Motor neuron (in vitro differentiated cells): Measurements from ENCODE around the gene SMARCB1. TPM values are rescaled to one million over a fixed set of nuclear protein-coding genes. Genes with fewer than 3 reads are reported as not detected.

Experiments
- ATAC-seq, 8 experiments: fragments of 200-7000 bp; cut with Tn5 transposase; replicated peaks in 6 of 8; 2 replicates each; pipeline ENCODE4 v1.8.0; 2021; ENCODE audit warnings: mild to moderate bottlenecking in 8 of 8, moderate library complexity in 8 of 8
- H3K27ac ChIP-seq, 2 donors: fragments of 250-450 bp; sonication (Bioruptor Pico); 2 replicates each; pipeline ENCODE4 v1.9.0; 2021; ENCODE audit warnings: antibody characterized with exemption in 2 of 2, mild to moderate bottlenecking in 2 of 2, moderate library complexity in 1 of 2
- H3K4me1 ChIP-seq, 2 donors: fragments of 250-450 bp; sonication (Bioruptor Pico); replicated peaks in 1 of 2; 2 replicates each; pipeline ENCODE4 v1.6.1; 2021; ENCODE audit warnings: antibody characterized with exemption in 2 of 2, mild to moderate bottlenecking in 2 of 2, moderate library complexity in 1 of 2
- H3K4me3 ChIP-seq, 5 donors: fragments of 250-450 bp; sonication (Bioruptor Pico); 2 replicates each; pipeline ENCODE4 v1.9.0; 2021; ENCODE audit warnings: antibody characterized with exemption in 5 of 5, mild to moderate bottlenecking in 5 of 5, moderate library complexity in 4 of 5
- WGBS, 10 experiments: fragments of 450-650 bp; shearing (Covaris generic); methylation state at CpG; one replicate each; pipeline ENCODE4 v1.0.0; 2022; 5-methylcytosine and 5-hydroxymethylcytosine counted together
- in situ Hi-C, 9 experiments: fragments of 400-800 bp; cut with MboI; loops; one replicate each; pipeline ENCODE4 v1.15.0; 2021; ENCODE audit warnings: low sequenced_read_pairs in 9 of 9, low pct_unique_long_range_greater_than_20kb in 2 of 9; ENCODE audit not compliant: unreplicated experiment in 9 of 9
- total RNA-seq, 8 experiments: library from RNA; unstranded; fragments of 300-600 nt; gene quantifications; 2 replicates each; pipeline versions ENCODE4 v1.2.3 to v1.2.4, GENCODE V29; 2022

SMARCB1 gene
- 100 to 1,000 TPM in 4 of 8 experiments, 10 to 100 TPM in 4; 58.9 to 177 (median 101) TPM for total RNA-seq

DNA sequence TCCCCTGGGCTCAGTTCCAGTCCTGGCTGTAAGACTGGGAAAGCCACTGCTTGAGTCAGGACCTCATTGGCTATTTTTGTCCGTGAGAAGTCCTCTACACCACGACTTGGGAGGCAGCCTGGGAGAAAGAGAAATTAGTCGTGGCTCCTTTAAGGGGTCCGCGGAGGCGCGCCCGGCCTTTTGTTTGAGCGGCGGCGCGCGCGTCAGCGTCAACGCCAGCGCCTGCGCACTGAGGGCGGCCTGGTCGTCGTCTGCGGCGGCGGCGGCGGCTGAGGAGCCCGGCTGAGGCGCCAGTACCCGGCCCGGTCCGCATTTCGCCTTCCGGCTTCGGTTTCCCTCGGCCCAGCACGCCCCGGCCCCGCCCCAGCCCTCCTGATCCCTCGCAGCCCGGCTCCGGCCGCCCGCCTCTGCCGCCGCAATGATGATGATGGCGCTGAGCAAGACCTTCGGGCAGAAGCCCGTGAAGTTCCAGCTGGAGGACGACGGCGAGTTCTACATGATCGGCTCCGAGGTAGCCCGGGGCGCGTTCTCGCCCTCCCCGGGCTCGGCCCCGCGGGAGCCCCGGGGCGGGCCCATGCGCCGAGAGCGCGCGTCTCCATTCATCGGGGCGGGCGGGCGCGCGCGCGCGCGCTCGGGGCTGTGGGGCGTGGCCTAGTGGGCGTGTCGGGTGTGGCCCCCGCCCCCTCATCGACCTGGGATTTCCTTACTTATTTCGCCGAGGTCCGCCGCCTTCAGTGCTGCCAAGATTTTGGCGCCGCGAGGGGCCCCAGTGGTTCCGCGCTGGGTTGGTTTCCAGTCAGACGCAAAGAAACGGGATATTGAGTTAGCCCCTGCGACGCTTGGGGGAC lies at the start of gene SMARCB1:
TSS of gene SMARCB1 (plus strand) at position 215 of the 848 bp plus-strand sequence. CDS start at position 419, 204 bp downstream.
- in situ Hi-C loops = no loop called here
- WGBS, 10 experiments = 0 to 10% (median 0%) methylated on average over 2 to 15 of the region's 97 CpGs; no CpG with 5 or more reads in 4 of the 10 experiments
- Histone ChIP-seq H3K4me1 (peaks cover 21% of the 10 kb centered on the region in 2 donors), H3K27ac (peak within 1 kb of the TSS; percentile 100), H3K4me3 (peak within 1 kb of the TSS; percentile 75 to 100 (median 99))
- ATAC-seq = peak; percentile 68 to 84 (median 78)

GRCh38 chr22:23737696-23738095 lies 49.1 kb upstream of the SMARCB1 start:
- no peak overlapping the region for H3K27ac ChIP-seq
- no peak for ATAC-seq
- in situ Hi-C loops = no loop called here
- no peaks in the 10 kb centered on the region for H3K4me1 ChIP-seq
- no peak overlapping the region for H3K4me3 ChIP-seq

DNA sequence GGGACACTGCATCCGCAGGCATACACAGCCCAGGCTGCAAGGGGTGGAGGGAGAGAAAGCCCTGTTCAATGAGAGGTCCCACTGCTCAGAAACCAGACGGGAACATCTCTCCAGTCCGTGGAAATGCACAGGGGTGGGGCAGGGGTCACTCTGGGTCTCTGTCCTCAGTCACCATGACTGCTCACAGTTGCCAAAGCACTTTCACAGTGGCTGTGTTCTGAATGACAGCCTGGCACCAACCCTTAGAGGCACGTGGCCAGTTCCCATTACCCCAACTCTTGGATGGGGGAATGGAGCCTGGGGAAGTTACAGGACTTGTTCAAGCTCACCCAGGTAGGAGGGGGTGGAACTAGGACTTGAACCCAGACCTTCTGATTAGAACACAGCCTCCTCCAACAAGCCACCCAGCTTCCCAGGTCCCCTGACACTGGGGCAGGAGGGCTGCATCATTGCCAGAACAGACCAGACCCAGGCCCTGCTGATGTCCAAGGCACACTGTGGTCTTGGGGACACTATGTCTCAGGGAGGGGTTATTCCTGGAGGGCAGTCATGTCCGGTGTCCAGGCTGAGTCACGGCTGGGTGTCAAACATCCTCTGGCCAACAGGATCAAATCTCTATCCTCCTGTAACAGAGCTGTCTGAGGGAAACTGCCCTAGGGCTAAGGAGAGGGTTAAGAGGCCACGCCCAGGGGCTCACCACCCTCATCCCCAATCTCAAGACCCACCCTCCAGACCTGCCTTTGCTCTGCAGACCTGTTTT lies 44.1 kb upstream of the SMARCB1 start:
- peak in 5 of 8 experiments; percentile 14 to 97 (median 64) for ATAC-seq
- in situ Hi-C loops = no loop called here
- 40 to 100% (median 80%) methylated on average over 1 to 4 of the region's 7 CpGs; no CpG with 5 or more reads in 3 of the 10 experiments for WGBS, 10 experiments
- Histone ChIP-seq H3K4me3 (no peak overlapping the region), H3K27ac (no peak overlapping the region), H3K4me1 (no peaks in the 10 kb centered on the region)

DNA sequence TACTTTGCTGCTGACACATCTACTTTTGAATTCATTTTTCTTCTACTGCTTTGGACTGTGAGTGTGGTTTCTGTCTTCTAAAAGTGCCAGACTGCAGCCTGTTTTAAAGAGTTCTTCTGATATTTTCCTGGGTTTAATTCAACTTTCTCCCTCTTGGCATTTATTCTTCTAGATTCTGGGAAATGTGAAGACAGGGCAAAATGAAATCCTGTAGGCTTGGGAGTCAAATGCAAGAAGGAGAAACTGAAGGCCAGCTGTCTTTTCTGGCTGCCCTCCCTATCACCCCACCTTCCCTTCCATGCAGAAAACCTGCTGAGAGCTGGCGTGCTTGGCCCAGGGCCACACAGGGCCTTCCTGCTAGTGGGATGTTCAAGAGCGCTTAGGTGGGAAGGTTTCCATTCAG lies 43.5 kb upstream of the SMARCB1 start:
- 20 to 100% (median 57%) methylated on average over 1 to 2 of the region's 2 CpGs; no CpG with 5 or more reads in 5 of the 10 experiments for WGBS, 10 experiments
- H3K4me3 ChIP-seq = no peak overlapping the region
- ATAC-seq = peak in 3 of 8 experiments; percentile 40 to 67 (median 50)
- H3K4me1 ChIP-seq = no peaks in the 10 kb centered on the region
- in situ Hi-C loops = no loop called here
- H3K27ac ChIP-seq = no peak overlapping the region

DNA sequence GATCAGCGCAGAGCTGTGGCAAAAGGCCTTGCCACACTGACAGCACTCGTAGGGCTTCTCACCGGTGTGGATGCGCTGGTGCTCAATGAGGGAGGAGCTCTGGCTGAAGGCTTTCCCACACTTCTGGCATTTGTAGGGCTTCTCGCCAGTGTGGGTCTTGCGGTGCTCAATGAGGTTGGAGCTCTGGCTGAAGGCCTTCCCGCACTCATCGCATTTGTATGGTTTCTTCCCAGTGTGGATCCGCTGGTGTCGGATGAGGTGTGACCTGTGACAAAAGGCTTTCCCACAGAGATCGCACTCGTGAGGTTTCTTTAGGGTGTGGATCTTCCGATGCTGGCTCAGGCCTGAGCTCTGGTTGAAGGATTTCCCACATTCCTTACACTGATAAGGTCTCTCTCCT lies 42.8 kb upstream of the SMARCB1 start:
- in situ Hi-C loops = no loop called here
- Histone ChIP-seq H3K4me1 (no peaks in the 10 kb centered on the region), H3K27ac (no peak overlapping the region), H3K4me3 (no peak overlapping the region)
- peak in 2 of 8 experiments; percentile 13 to 22 for ATAC-seq
- 60 to 100% (median 95%) methylated on average over 1 to 9 of the region's 13 CpGs; no CpG with 5 or more reads in 5 of the 10 experiments for WGBS, 10 experiments

DNA sequence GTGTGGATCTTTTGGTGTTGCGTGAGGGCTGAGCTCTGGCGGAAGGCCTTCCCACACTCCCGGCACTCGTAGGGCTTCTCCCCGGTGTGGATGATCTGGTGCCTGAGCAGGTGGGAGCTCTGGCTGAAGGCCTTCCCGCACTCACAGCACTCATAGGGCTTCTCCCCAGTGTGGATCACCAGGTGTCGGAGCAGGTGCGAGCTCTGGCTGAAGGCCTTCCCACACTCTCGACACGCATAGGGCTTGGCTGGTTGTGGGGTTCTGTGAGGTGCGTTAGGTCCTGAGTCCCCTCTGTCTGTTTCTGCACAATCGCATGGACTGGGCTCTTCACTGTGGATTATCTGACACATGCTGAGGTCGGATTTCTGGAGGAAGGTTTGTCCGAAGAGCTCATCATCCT lies 42.3 kb upstream of the SMARCB1 start:
- peaks cover under 1% of the 10 kb centered on the region in 2 donors for H3K4me1 ChIP-seq
- in situ Hi-C loops = no loop called here
- H3K4me3 ChIP-seq = no peak overlapping the region
- 92 to 100% (median 100%) methylated on average over 2 to 8 of the region's 14 CpGs; no CpG with 5 or more reads in 6 of the 10 experiments for WGBS, 10 experiments
- H3K27ac ChIP-seq = no peak overlapping the region
- peak in 4 of 8 experiments; percentile 10 to 31 (median 22) for ATAC-seq

GRCh38 chr22:23745791-23746190 lies 41.0 kb upstream of the SMARCB1 start:
- in situ Hi-C loops = no loop called here
- no peak overlapping the region for H3K4me3 ChIP-seq
- H3K27ac ChIP-seq = no peak overlapping the region
- peaks cover 6 to 8% of the 10 kb centered on the region in 2 donors for H3K4me1 ChIP-seq
- ATAC-seq = no peak
- WGBS, 10 experiments = 53 to 100% (median 100%) methylated on average over 1 to 5 of the region's 6 CpGs; no CpG with 5 or more reads in 1 of the 10 experiments

DNA sequence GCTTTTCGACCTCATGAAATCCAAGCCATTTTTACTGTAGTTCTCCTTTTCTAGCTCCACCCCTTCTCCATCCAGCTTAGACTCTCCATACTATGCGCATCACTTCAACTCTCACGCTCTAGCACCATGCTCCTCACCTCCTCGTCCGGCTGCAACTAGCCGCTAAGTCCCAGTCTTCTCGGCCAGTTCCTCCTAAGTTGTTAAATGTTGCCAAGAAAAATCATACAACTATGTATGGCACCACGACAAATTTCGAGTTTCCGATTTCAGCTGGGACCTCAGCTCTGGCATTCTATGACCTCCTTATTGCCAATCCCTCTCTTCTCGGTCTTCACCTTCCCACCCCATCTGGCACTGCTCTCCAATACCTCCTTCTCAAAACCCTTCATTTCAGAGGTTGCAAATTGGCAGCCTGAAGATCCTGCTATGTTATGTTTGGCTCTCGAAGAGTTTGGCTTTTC lies 36.9 kb upstream of the SMARCB1 start:
- H3K4me3 ChIP-seq = peak overlapping the region; percentile 53 to 91 (median 59)
- H3K4me1 ChIP-seq = peaks cover 12 to 15% of the 10 kb centered on the region in 2 donors
- peak in 3 of 8 experiments; percentile 27 to 50 (median 35) for ATAC-seq
- in situ Hi-C loops = no loop called here
- 4 to 100% (median 82%) methylated on average over 1 to 11 of the region's 12 CpGs for WGBS, 10 experiments
- H3K27ac ChIP-seq = no peak overlapping the region

DNA sequence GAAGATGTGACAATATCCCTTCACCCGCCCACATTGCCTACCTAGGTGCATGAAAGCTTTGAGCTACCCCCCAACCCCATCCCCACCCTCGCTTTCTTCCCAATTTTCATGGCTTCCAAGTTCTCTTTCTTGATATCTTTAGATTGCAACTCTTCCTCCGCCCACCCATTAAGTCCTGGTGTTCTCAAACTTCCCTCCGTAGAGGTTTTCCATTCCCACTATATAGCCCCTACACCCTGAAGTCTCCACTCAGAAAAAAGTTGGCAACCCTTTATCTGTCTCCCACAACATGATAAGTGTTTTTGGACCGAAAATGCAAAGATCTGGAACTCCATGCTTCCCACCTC lies 36.4 kb upstream of the SMARCB1 start:
- Histone ChIP-seq H3K4me3 (peak overlapping the region; percentile 53 to 91 (median 59)), H3K4me1 (peaks cover 12 to 15% of the 10 kb centered on the region in 2 donors), H3K27ac (peak overlapping the region; percentile 93 to 96)
- in situ Hi-C loops = no loop called here
- ATAC-seq = no peak
- WGBS, 10 experiments = 20 to 50% (median 35%) methylated on average over 1 to 5 of the region's 5 CpGs; no CpG with 5 or more reads in 4 of the 10 experiments

DNA sequence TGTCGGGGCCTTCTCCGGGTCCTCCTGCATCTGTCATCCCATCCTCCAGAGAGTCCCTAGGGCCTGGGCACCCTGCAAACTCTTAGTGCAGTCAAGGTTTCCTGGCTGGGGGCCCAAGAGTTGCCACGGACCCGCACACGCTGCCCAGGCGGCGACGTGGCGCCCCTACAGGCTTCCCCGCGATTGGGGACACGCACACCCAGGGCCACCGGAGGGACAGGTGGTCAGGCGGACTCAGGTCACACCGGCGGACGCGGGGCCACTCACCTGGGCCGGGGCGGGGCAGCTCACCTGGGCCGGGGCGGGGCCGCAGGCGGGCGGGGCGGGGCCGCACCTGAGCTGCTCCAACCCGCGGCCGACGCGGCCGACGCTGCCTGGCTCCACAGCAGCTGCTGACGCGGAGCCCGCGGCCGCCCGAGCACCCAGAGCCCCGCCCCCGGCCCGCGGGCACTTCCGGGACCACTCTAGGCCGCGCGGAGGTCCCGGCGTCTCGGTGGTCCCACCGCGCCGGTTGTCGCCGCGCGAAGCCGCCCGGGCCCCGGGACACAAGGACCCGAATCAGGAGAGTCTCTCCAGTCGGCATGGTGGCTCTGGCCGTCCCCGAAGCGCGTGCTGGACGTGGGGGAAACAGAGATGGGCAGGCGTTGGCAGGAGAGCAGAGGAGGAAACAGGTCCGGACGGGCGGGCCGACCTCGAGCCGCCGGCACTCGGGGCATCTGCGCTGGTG lies 35.9 kb upstream of the SMARCB1 start, which contains the start of gene ZNF70:
TSS of gene ZNF70 (minus strand) at position 399 of the 727 bp plus-strand sequence. CDS start 5,972 bp downstream, outside the sequence.
- Histone ChIP-seq H3K27ac (peak within 1 kb of the TSS; percentile 93 to 96), H3K4me1 (peaks cover 12 to 15% of the 10 kb centered on the region in 2 donors), H3K4me3 (peak within 1 kb of the TSS; percentile 53 to 91 (median 59))
- peak; percentile 85 to 94 (median 94) for ATAC-seq
- 0% methylated on average over 2 to 8 of the region's 78 CpGs; no CpG with 5 or more reads in 8 of the 10 experiments for WGBS, 10 experiments
- in situ Hi-C loops = no loop called here

DNA sequence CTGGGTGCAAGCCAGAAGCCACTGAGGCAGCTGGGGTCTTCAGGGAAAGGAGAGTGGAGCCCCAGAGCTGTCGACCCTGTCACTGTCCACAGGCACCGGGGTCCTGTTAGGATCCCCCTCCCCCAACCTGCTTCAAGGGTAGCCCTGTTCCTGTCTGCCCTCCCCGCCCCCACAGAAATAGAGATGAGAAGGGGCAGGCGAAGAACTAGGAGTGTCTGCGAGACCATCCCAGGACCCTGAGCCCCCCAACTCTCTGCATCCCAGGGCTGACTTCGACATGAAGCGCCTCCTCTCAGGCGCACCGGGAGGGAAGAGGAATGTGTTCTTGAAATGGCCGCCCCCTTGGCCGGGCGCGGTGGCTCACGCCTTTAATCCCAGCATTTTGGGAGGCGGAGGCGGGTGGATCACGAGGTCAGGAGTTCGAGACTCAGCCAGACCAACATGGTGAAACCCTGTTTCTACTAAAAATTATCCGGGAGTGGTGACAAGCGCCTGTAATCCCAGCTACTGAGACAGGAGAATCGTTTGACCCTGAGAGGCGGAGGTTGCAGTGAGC lies 35.2 kb upstream of the SMARCB1 start:
- Histone ChIP-seq H3K27ac (peak overlapping the region; percentile 93 to 96), H3K4me1 (peaks cover 12 to 15% of the 10 kb centered on the region in 2 donors), H3K4me3 (peak overlapping the region; percentile 53 to 91 (median 59))
- in situ Hi-C loops = no loop called here
- peak in 5 of 8 experiments; percentile 19 to 53 (median 27) for ATAC-seq
- WGBS, 10 experiments = 0 to 80% (median 38%) methylated on average over 1 to 7 of the region's 22 CpGs; no CpG with 5 or more reads in 6 of the 10 experiments

DNA sequence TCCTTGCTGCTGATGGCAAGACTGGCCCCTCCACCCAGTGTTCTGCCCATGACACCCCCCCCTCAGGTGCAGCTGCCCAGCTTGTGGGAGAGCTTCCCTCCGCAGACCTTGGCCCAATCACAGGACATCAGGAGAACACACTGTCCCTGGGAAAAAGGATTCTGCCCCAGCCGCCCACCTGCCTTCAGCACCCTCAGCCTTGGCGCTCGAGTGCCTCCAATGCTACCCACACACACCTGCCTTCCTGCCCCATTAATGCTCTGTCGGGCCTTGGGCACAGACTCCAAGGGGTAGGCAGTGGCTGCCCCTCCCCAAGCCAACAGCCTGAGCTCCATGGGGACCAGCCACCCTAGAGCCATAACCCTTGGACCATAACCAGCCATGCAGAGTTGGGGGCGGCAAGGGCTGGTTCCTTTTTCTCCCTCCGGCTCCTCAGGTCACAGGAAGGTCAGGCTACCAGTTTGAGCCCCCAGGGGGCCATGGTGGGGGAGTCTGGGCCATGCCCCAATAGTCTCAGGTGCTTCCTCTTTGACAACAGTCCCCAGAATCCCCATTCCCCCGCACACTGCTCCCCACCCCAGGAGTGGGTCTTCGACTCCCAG lies 34.6 kb upstream of the SMARCB1 start:
- 67 to 80% (median 80%) methylated on average over 1 of the region's 9 CpGs; no CpG with 5 or more reads in 7 of the 10 experiments for WGBS, 10 experiments
- in situ Hi-C loops = no loop called here
- Histone ChIP-seq H3K27ac (peak overlapping the region; percentile 93 to 96), H3K4me3 (peak overlapping the region in 1 of 5 donors; percentile 91), H3K4me1 (peaks cover 12 to 15% of the 10 kb centered on the region in 2 donors)
- no peak for ATAC-seq
